ENCODE data around the gene ZDBF2.

- no peak for TF ChIP-seq YY1 (tag by site-specific recombination; IDR thresholded peaks at IDR 0.05)
- TF ChIP-seq ZNF362 (tag by site-specific recombination; IDR thresholded peaks at IDR 0.05) = no peak
- TF ChIP-seq ZNF112 (tag by site-specific recombination; IDR thresholded peaks at IDR 0.05) = no peak
- TF ChIP-seq, protein P1, sequence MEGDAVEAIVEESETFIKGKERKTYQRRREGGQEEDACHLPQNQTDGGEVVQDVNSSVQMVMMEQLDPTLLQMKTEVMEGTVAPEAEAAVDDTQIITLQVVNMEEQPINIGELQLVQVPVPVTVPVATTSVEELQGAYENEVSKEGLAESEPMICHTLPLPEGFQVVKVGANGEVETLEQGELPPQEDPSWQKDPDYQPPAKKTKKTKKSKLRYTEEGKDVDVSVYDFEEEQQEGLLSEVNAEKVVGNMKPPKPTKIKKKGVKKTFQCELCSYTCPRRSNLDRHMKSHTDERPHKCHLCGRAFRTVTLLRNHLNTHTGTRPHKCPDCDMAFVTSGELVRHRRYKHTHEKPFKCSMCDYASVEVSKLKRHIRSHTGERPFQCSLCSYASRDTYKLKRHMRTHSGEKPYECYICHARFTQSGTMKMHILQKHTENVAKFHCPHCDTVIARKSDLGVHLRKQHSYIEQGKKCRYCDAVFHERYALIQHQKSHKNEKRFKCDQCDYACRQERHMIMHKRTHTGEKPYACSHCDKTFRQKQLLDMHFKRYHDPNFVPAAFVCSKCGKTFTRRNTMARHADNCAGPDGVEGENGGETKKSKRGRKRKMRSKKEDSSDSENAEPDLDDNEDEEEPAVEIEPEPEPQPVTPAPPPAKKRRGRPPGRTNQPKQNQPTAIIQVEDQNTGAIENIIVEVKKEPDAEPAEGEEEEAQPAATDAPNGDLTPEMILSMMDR (tag by site-specific recombination; IDR thresholded peaks at IDR 0.05) = no peak
- TF ChIP-seq ZSCAN18 (tag by site-specific recombination; IDR thresholded peaks at IDR 0.05) = no peak
These were observed 87.1 kb downstream of the ZDBF2 start for GRCh38 chr2:206361407-206362045.
